Myocyte (in vitro differentiated cells): ENCODE results near the gene RBM20. TPM values are rescaled to one million over a fixed set of nuclear protein-coding genes. Genes with fewer than 3 reads are reported as not detected.

Experiments
- DNase-seq: peaks from one replicate; pipeline ENCODE4 v3.0.0-alpha.2; 2012; ENCODE audit warnings: low read depth
- total RNA-seq: library from RNA; depleted of rRNA; stranded (reverse); fragments of >200 nt; gene quantifications from 2 replicates; pipeline ENCODE4 v1.2.3, GENCODE V29; 2014

RBM20 gene
- total RNA-seq, 1 donor from 2014 or later, result 2.6 TPM

DNA sequence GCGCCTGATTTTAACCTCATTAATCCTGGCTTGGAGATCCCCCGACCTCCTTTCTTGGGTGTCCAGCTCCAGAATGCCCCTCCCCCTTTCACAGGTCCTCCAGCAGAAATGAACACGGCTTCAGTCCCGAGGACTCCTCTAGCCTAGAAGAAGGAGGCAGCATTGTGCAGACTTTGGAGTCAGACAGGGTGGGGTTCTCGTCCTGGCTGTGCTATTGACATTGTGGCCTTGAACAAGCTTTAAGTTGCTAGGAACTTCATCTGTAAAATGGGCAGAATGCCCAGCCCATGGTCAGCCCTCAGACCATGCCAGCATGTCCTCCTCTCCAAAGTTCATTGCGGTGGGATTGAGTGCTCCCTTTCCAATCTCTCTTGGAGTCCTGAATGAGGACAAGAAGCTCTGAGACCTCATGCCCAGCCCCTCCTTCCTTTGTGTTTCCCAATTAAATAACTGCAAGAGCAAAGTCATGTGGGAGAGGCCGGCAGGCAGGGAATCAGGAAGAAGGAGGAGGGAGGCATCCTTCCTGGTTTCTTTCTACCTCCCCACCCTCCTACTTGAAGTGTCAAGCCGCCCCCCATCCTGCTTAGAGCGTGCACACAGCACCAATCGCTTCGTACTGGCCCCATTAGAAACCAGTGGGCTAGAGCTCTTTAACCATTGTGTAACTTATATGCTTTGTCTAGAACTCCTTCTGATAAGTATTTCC, 86.4 kb downstream of the RBM20 start:
- no peak for DNase-seq

DNA sequence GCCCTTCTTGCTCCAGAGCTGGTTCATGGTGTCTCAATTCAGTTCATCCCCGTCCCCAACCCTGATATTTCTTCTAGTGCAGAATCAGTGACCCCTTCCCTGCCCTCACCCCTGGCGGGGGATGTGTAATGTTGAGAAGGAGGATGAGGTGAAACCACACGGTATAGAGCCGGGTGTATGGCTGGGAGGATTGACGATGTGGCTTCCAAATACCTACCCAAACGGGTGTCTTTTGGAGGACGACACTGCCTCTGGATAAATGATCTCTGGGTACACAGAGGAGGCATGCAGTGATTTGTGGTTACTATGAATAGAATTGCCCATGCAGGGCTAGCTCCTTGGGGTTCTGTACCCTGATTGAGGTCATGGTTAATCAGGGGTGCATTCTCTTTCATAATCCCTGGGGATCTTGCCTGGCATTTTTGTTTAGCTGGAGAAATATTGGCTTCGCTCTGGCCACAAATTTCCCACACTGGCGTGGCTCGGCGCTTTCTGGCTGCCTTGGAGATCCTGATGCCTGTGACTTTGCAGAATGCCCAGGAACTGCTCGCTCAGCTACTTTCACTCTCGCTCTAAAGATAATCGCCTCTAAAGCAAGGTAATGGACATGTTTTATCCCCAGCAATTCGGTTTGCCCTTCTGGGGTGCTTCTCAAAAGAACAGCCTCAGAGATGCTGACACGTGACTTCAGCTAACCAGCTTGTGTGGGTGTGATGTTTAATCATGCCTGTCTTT, 89.2 kb downstream of the RBM20 start:
- peak; percentile 53 for DNase-seq

DNA sequence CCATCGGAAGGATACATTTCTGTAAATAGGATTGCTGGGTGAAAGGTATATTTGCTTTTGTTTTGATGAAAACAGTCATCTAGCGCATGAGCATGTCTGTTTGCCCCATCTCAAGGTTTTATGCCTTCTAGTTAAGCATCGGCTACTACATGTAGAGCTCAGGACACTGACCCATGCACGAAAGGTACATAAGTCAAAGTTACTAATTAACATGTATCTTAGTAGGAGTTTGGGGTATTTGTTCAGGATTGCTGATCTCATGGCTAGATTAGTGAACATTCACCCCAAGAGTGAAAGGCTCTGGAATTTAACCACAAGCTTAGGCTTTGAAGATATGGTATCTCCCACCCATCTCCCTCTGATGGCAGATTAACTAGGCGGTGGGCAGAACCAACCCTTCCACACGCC, 91.5 kb downstream of the RBM20 start:
- no peak for DNase-seq

DNA sequence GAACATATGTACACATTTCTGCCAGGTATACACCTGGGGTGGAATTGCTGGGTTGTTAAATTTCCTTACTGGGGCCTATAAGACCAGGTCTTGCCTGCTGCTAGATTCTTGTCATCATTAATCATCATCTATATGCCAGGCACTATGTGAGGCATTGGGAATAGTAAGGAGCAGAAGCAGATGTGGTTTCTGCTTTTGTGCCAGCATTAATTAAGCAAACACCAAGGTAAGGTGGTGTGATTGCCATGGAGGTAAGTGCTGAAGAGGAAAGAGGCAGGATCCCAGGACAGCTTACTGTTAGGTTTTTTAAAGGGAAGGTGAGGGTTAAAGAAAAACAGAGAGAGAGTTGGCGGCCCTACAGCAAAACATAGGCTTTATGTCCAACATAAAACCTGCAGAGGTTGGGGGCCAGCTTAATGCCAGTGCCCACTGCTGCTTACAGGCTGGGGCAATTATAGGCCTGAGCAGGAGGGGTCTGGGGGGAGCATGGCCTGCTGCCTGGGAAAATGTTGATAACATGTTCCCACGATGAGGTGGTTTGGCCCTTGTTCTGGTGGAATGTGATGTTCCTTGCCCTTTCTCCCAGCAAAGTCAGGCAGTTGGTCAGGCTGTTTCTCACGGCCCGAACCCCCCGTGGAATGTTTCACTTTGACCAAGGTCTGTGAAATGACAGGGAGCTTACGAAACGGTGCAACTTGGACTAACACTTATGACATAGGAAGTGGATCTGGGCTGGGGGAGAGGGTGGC, 93.9 kb downstream of the RBM20 start:
- no peak for DNase-seq

DNA sequence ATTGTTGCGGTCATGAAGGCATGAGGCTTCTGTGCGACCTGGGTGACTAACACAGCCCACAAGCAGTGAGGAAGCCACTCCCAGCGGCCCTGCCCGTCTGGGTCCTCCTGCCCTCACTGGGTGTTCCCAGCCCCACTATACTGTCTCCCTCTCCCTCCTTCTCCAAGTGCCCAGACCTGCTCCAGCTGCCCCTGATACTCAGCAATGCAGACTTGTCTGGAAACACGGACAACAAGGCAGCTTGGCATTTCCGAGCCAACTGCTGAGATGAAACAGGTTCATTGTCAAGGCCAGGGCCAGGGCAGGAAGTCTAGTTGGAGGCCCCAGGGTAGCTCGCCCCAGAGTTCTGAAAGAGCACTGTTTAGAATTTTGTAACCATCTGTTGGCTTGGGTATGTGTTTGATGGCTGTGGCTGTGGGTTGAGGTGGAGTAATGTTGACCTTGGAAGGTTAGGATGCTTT, 95.7 kb downstream of the RBM20 start:
- DNase-seq, result peak; percentile 46

DNA sequence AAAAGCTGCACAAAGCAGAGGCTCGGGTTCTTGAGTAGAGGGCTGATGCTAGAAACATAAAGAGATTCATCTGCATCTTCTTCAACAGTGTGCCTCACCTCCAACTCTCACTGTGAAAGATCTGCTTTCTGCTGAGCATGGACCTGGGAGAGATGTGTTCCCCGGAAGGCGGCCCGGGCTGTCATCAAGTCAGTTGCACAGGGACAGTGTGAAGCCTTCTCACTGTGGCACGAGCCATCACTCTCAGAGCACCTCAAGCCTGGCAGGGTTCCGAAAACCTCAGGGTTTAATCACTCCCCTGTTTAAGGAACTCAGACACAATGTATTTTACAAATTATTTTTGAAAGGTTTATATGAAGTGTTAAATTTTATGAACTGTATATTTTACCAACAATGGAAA, 98.7 kb downstream of the RBM20 start:
- no peak for DNase-seq

DNA sequence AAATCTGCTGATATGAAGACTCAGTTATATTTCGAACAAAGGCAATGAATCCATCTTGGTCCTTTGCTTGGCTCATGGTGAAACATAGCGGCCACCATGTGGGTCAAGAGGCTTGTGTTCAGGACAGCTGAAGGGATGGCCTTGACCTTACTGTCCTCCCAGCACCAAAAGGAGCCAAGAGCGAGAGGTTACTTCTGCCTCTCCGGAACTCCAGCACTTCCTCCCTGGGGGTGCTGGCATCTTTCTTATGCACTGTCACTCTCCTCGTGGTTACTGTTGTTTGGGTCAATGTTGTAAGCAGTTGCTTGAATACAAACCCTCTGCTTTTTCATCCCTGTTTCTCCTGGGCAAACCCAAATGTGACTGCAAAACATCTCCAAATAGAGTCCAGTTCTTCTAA, 100.6 kb downstream of the RBM20 start:
- peak; percentile 31 for DNase-seq

DNA sequence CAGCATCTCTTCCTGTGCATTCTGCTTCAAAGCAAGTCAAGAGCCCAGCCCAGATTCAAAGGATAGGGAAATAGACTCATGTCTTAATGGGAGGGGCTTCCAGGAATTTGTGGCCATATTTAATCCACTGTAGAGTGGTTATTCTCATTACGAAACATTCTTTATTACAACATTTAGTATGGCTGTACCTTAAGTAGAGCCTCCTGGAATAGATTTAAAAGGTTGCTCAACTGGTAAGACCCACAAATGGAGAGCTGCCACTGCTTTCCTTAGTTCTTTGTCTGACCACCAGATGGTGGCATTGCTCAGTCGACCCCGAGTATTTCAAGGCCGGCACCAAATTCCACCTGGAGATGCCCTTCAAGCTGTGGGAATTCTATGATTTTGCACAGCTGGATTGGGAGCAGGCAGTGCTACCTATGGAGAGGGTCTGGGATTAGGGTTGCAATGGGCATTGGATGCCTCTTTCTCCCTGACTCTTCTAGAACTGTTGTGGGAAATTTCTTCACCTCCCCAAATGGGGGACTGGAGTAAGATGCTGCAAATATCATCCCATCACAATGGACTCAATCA, 102.2 kb downstream of the RBM20 start:
- DNase-seq, result peak; percentile 74

DNA sequence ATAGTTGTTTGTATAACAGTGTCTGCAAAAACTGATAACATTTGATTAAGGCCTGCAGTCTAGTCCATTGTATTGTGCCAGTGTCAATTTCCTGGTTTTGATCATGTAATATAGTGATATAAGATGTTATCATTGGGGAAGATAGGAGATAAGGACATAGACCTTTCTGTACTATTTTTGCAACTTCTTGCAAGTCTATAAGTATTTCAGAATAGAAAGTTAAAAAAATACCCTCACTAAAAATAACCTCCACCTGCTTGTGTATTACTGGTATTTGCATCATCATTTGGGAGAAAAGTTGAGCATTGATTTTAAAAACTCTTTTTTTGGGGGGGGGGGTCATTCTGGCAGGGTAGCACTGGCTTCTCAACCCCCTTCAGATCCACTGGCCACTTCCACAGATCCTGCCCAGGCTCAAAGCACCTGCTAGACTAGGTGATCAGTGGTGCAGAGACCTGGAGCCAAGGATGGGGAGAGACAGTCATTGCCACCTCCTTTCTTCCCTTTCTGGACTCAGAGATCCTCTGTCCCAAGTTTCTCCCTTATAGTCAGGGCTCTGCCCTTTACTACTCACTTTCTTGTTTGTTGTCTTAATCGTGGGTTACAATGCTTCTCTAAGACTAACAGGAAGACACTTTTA, 103.0 kb downstream of the RBM20 start:
- DNase-seq, result no peak

DNA sequence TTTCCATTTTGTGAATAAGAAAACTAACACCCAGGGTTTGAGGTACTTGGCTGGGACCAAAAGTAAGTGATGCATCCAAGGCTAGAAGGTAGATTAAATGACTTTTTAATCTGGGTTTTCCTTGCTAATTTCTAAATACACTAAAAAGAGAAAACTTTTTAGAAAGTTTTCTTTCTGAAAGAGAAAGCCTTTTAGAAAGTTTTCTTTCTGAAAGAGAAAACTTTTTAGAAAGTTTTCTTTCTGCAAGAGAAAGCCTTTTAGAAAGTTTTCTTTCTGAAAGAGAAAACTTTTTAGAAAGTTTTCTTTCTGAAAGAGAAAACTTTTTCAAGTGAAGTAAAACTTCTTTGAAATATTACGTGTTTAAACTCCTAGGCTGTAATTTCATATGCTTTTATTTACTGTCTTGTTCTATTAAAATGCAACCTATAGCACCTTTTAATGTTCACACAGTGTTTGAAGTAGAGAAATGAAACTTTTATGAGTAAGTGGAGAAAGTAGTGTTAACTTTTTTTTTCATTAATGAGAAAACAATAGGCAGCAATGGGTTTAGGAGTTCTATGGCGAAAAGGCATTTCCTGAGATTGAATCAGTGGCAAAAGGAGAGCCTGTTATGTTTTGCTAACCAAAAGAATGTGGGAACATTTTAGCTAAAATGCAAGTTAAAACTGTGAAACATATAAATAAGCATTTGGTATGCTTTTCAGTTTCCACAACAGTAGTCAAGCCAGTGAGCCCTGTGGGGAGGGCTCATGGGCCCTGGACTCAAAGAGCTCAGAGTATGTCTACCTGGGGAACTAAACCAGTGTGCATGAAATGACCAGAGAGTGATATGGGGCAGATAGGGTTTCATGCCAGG, 103.7 kb downstream of the RBM20 start:
- DNase-seq, result no peak

DNA sequence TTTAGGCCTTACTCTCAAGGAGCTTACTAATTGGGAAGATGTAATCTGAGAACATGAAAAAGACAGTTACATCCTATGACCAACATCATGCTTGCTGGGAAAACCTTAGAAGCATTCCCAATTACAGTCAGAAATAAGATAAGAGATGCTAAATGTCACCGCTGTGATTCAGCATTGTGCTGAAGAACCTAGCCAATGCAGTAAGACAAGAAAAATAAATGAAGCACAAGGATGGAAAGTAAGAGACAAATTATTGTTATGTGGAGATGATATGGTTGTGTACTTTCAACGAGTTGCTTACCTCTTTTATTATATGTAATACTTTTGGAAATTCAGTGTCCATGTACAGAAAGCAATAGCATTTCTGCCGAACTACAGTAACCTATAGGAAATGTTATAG, 104.8 kb downstream of the RBM20 start:
- no peak for DNase-seq

DNA sequence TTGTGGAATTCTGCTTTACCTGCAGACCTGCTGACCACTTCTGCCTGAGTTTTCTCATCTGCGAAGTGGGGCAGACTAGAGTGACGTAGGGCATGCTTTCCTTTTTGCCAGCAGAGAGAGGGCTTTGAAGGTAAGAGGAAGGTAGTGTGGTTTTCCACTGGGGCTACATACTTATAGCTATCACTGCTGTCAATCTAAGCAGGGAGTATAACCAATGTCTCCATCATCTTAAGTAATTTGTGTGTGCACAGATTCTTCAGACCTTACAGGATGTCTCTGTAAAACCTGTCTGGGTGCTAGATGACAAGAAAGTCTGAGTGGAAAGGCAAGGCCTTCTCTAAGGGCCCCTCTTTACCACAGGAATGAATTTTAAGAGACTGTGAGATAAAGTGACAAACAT, 106.8 kb downstream of the RBM20 start:
- no peak for DNase-seq

DNA sequence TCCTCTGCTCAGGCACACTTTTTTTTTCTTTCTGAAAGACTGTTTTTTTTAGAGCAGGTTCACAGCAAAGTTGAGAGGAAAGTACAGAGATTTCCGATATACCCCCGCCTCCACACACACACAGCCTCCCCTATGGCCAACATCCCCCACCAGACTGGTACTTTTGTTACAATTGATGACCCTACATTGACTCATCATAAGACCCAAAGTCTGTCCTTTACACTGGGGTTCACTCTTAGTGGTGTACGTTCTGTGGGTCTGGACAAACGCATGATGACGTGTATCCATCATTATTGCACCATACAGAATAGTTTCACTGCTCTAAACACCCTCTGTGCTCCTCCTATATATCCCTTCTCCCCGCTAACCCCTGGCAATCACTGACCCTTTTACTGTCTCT, 107.7 kb downstream of the RBM20 start:
- DNase-seq, result no peak

DNA sequence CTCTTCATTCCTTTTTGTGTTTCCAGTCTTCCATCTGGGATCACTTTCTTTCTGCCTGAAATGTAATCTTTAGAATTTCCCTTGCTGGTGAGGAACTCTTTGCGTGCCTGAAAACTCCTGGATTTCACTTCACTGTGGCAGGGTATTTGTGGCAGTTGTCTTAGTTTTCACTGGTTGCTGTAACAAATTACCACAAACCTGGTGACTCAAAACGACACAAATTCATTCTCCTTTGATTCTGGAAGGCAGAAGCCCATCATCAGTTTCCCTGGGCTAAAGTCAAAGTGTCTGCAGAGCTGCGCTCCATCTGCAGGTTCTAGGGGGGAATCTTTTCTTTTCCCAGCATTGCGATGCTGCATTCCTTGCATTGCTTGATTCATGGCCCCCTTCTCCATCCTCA, 109.3 kb downstream of the RBM20 start:
- DNase-seq, result no peak

DNA sequence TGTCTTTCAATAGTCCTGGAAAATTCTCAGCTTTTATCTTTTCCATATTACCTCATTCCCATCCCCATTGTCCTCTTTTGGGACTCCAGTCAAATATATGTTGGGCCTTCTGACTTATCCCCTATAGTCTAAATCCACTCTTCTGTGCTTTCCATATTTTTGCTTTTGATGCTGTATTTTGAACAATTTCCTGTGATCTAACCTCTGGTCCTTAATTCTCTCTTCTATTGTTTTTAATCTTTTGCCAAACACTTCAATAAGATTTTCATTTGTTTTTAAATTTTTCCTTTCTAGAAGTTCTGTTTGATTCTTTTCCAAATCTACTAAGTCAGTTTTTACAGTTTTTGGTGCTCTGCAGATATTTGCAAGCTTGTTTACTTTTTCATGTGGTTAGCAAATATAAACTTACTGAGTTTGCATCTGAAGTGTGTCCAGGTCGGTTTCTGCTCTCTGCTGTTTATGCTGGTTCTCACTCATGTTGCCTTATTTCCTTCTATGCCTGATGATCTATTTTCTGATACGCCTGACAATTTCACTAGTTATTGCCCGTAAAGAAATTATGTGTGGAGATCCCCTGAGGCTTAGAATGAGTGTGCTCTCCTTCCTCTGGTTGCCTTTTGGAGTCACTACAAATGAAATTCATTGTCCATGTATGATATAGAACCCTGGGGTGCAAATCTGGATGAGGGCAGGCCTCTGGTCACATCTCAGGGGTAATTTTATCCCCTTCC, 110.4 kb downstream of the RBM20 start:
- DNase-seq, result no peak

DNA sequence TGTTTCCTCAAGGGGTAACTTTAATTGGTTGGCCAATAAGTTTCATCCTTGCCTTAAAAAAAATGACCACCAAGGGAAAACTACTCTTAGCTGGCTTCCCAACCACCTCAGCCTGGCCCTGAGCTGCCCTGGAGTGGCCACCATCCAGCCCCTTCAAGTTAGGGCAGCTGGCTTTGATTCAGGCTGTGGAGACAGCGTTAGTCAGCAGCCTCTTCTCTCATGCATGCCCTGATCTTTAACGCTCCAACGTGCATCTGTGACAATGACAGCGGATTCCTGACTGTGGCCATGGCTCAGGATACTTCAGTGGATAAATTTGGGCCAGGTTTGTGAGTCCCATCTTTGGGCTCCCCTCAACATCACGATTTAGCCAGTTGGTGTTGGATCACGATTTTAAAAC, 111.6 kb downstream of the RBM20 start:
- DNase-seq, result peak; percentile 42

DNA sequence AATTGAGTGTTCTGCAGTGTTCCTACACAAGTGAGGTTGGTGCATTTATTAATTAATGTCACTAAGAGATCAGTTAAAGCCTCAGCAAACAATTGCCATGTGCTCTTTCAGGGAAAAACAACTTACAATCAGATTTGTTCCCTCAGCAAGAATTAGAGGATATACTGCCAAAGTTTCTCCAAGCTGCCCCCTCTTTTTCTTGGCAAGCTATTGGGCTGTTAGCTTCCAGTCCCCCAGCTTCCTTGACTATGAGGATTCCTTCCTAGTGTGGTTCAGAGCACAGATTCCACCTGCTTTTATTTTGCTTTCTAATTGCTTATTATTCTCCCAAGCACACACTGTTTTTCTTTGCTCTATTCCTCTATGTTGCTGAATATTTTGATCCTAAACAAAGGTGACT, 112.7 kb downstream of the RBM20 start:
- DNase-seq, result no peak

DNA sequence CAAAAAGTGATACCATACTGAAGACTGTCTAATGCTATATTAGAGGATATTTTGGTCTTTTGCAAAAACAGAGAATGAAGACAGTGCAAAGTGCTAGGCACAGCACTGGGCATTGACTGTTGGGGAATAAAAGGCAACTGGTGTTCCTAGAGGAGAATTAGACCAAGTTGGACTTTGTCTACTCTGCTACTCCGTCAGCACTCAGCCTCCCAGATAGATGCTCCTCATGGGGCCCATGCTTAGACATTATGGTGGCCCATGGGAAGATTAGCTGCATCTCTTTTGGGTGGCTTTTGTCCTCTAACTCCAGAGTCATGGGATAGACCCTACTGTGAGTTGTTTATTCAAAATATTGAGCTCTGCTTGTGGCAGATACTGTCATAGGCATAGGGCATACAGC, 113.5 kb downstream of the RBM20 start:
- no peak for DNase-seq

DNA sequence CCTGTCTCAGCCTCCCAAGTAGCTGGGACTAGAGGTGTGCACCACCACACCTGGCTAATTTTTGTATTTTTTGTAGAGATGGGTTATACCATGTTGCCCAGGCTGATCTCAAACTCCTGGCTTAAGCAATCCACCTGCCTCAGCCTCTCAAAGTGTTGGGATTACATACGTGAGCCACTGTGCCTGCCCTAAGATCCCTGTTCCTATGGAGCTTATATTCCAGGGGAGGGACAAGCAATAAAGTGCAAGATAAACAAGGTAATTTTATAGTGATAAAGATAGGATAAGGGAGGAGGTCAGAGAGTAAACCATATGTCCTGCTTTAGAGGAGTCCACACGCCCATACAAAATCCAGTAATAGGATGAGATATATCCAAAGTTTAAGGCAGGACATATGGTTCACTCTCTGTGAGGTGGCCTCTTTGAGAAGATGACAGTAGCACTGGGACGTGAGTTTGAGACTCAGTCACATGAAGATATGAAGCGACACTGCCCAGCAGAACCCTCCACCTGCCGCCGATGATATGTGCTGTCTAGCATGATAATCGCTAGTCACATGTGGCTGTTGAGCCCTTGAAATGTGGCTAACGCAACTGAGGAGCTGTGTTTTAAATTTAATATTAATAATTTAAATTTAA, 114.1 kb downstream of the RBM20 start:
- no peak for DNase-seq
